GM18520 (cell line): Measurements from ENCODE around the gene SYNDIG1L.

Experiments used
- ATAC-seq: cut with Tn5 transposase; IDR thresholded peaks from one replicate; pipeline ENCODE4 v1.9.1; 2021; ENCODE audit not compliant: unreplicated experiment

The SYNDIG1L gene

GRCh38 chr14:74364271-74364880 lies 61.6 kb downstream of the SYNDIG1L start:
- ATAC-seq, result no peak

- no peak for ATAC-seq
These were observed 63.6 kb downstream of the SYNDIG1L start for GRCh38 chr14:74362361-74362915.

GRCh38 chr14:74360163-74360562 lies 65.8 kb downstream of the SYNDIG1L start:
- ATAC-seq, result no peak

GRCh38 chr14:74358176-74358829 lies 67.7 kb downstream of the SYNDIG1L start:
- ATAC-seq, result no peak

GRCh38 chr14:74357585-74357984 lies 68.4 kb downstream of the SYNDIG1L start:
- no peak for ATAC-seq

- ATAC-seq, result no peak
These were observed 69.0 kb downstream of the SYNDIG1L start for GRCh38 chr14:74356892-74357575.
